Esophagus squamous epithelium (tissue), 4 donors: ENCODE data around the gene STK24.

Experiments
- CTCF ChIP-seq, 6 experiments: fragments of 450-650 bp in 4 of 6; fragments of 200-600 bp in 2 of 6; sonication (generic) in 2 of 6; IDR thresholded peaks; one replicate each; pipeline ENCODE4 v1.5.1; 2016 to 2019; ENCODE audit warnings: antibody characterized with exemption in 6 of 6, mild to moderate bottlenecking in 4 of 6, moderate library complexity in 4 of 6
- POLR2A ChIP-seq, 4 donors: fragments of 450-650 bp; IDR thresholded peaks; one replicate each; pipeline ENCODE4 v1.6.1; 2017; ENCODE audit warnings: antibody characterized with exemption in 4 of 4, mild to moderate bottlenecking in 4 of 4, moderate library complexity in 3 of 4

- no peak for TF ChIP-seq CTCF (IDR thresholded peaks at IDR 0.05)
- TF ChIP-seq POLR2A (IDR thresholded peaks at IDR 0.05) = no peak
These were observed 68.6 kb downstream of the STK24 start for GRCh38 chr13:98508280-98508679.
